Measurements from ENCODE around the gene FAM13A. TPM values are rescaled to one million over a fixed set of nuclear protein-coding genes. Genes with fewer than 3 reads are reported as not detected.

FAM13A gene
- total and polyA plus RNA-seq, 10 donors: 2.7 to 24.9 (median 18.3) TPM

DNA sequence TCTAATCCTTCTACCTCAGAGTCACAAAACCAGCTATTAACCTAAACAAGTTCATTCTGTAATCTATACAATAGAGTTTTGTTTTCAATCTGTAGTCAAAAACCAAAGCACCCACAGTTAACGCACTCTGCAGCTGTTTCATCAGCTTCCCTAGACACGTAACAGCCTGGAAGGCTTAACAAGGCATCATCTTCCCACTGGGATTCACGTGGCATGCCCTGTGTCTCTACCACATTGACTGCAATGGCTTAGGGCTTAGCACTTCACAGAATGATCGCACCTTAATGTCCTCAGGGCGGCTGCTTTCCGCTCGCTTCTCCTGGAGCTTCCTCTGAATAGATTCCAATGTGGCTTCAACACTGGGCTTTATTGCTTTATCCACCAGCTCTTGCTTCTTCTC lies 309.6 kb downstream of the FAM13A start:
- Histone ChIP-seq H3K4me1 (no peaks in the 10 kb centered on the region), H3K9me3 (no peaks in the 10 kb centered on the region), H3K27ac (no peak overlapping the region), H3K27me3 (replicated peaks in 1 of 7) (no peaks in the 10 kb centered on the region), H3K36me3 (peaks cover 0 to 85% (median 27%) of the 10 kb centered on the region in 6 donors), H3K4me3 (no peak overlapping the region)
- WGBS, 5 donors: 94 to 96% (median 95%) methylated on average over 7 of the region's 7 CpGs
- no peak for TF ChIP-seq POLR2A (IDR thresholded peaks at IDR 0.05)
- TF ChIP-seq, protein P1, sequence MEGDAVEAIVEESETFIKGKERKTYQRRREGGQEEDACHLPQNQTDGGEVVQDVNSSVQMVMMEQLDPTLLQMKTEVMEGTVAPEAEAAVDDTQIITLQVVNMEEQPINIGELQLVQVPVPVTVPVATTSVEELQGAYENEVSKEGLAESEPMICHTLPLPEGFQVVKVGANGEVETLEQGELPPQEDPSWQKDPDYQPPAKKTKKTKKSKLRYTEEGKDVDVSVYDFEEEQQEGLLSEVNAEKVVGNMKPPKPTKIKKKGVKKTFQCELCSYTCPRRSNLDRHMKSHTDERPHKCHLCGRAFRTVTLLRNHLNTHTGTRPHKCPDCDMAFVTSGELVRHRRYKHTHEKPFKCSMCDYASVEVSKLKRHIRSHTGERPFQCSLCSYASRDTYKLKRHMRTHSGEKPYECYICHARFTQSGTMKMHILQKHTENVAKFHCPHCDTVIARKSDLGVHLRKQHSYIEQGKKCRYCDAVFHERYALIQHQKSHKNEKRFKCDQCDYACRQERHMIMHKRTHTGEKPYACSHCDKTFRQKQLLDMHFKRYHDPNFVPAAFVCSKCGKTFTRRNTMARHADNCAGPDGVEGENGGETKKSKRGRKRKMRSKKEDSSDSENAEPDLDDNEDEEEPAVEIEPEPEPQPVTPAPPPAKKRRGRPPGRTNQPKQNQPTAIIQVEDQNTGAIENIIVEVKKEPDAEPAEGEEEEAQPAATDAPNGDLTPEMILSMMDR (IDR thresholded peaks at IDR 0.05 in 8 of 11, conservative IDR thresholded peaks at IDR 0.05 in 3 of 11): no peak
- no peak for DNase-seq
- intact Hi-C loops (cut with DNase I; ENCODE audit: low total_unique reads): no loop called here

DNA sequence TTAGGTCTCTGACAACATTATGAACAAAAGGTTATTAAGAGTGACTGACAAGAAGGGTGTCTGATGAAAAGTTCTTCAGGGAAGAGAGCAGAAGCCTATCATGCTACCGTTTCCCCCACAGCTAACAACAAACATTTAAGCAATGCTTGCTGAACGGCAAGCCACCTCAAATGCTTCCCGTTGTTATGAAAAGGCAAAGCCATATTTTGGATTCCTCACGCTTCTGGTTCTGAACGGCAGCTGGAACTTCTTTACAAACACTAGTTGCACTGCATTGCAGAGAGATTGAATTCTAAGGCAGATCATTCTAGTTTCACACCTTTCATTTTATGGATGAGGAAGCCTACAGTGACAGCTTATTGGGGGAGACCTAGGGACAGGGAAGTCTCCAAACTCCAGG lies 310.8 kb downstream of the FAM13A start:
- WGBS, 5 donors: 69 to 95% (median 82%) methylated on average over 5 of the region's 5 CpGs
- no peaks in the 10 kb centered on the region for H3K4me1 ChIP-seq
- no peak overlapping the region for H3K4me3 ChIP-seq
- no peak for TF ChIP-seq POLR2AphosphoS5 (IDR thresholded peaks at IDR 0.05)
- TF ChIP-seq, protein P1 (IDR thresholded peaks at IDR 0.05 in 8 of 11, conservative IDR thresholded peaks at IDR 0.05 in 3 of 11): no peak
- no peak for TF ChIP-seq POLR2A (IDR thresholded peaks at IDR 0.05)
- no peak for DNase-seq
- no peaks in the 10 kb centered on the region for H3K9me3 ChIP-seq
- intact Hi-C loops (cut with DNase I; ENCODE audit: low total_unique reads): no loop called here
- H3K27me3 ChIP-seq (replicated peaks in 1 of 7): no peaks in the 10 kb centered on the region
- peaks cover 0 to 74% (median 27%) of the 10 kb centered on the region in 6 donors for H3K36me3 ChIP-seq
- no peak overlapping the region for H3K27ac ChIP-seq

DNA sequence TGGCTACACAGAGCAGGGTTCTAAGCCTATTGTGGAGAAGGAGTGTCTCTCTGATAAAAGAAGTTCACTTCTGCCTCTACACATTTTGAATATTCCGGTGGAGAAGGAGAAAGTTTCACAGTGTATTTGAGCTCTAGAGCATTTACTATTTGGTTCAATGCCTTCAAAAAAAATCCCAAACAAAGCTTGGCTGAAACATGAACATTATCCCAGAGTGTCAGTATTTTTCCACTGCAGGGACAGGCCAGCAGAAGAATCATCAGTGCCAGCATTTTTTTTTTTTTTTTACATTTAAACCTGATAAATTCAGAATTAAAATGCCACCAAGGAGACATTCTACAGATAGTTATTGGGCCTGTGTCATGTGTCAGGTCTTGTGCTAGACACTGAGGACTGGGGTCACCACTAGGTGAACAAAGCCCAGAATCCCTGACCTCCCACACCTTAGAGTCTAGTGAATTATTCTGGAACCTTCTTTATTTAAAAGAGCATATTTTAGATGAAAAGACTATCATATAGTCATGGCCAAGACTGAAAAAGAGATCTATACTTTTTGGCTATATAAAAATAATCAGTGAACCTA lies 311.3 kb downstream of the FAM13A start:
- no peak for DNase-seq
- Histone ChIP-seq H3K4me3 (no peak overlapping the region), H3K36me3 (peaks cover 0 to 69% (median 25%) of the 10 kb centered on the region in 6 donors), H3K27me3 (replicated peaks in 1 of 7) (no peaks in the 10 kb centered on the region), H3K4me1 (no peaks in the 10 kb centered on the region), H3K27ac (no peak overlapping the region), H3K9me3 (no peaks in the 10 kb centered on the region)
- 82 to 96% (median 88%) methylated on average over 1 of the region's 1 CpG for WGBS, 5 donors
- TF ChIP-seq POLR2AphosphoS5 (IDR thresholded peaks at IDR 0.05) (no peak), POLR2A (IDR thresholded peaks at IDR 0.05) (no peak)
- TF ChIP-seq, protein P1 (IDR thresholded peaks at IDR 0.05 in 8 of 11, conservative IDR thresholded peaks at IDR 0.05 in 3 of 11): no peak
- intact Hi-C loops (cut with DNase I; ENCODE audit: low total_unique reads): no loop called here

DNA sequence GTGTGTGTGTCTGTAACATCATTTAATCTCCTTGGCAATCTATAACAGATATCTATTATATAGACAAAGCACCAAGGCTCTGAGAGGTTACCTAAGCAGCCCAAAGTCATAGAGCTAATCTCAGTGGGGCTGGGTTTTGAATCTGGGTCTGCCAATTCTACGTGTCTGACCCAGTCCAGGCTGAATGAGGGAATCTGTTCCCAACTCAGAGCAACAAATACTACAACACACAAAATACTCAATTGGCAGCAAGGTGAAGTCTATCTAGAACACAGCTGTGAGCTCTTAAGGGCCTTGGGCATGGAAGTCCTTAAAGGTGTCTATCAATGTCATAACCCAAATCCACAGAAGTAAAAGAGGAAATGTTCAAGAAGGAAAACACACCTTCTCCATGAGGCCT lies 311.8 kb downstream of the FAM13A start:
- 90 to 100% (median 94%) methylated on average over 1 of the region's 1 CpG for WGBS, 5 donors
- Histone ChIP-seq H3K36me3 (peaks cover 0 to 64% (median 22%) of the 10 kb centered on the region in 6 donors), H3K4me1 (no peaks in the 10 kb centered on the region), H3K9me3 (no peaks in the 10 kb centered on the region), H3K27me3 (replicated peaks in 1 of 7) (no peaks in the 10 kb centered on the region), H3K27ac (no peak overlapping the region), H3K4me3 (no peak overlapping the region)
- intact Hi-C loops (cut with DNase I; ENCODE audit: low total_unique reads): no loop called here
- no peak for DNase-seq
- TF ChIP-seq POLR2A (IDR thresholded peaks at IDR 0.05) (no peak), POLR2AphosphoS5 (IDR thresholded peaks at IDR 0.05) (no peak)
- TF ChIP-seq, protein P1 (IDR thresholded peaks at IDR 0.05 in 8 of 11, conservative IDR thresholded peaks at IDR 0.05 in 3 of 11): no peak
